ENCODE results near the gene FMN1. TPM values are rescaled to one million over a fixed set of nuclear protein-coding genes. Genes with fewer than 3 reads are reported as not detected.

Gene FMN1
- total and polyA plus RNA-seq, 7 donors: 3.0 to 19.9 (median 6.7) TPM

- H3K9me3 ChIP-seq: no peaks in the 10 kb centered on the region
- H3K4me3 ChIP-seq: no peak overlapping the region
- no peak for DNase-seq
- no peaks in the 10 kb centered on the region for H3K36me3 ChIP-seq
- no peak overlapping the region for H3K27ac ChIP-seq
- intact Hi-C loops (cut with DNase I): loop anchor here (10.0 kb wide), 1 partner anchor 148 kb away; no protein-coding TSS in a partner anchor
- peaks cover 0 to 12% (median 3%) of the 10 kb centered on the region in 4 donors for H3K4me1 ChIP-seq
- no peak for TF ChIP-seq EP300 (IDR thresholded peaks at IDR 0.05)
- H3K27me3 ChIP-seq: no peaks in the 10 kb centered on the region
Measured at GRCh38 chr15:32993285-32993684, 201.2 kb downstream of the FMN1 start.

GRCh38 chr15:32991619-32992111 is 202.8 kb downstream of the FMN1 start:
- Histone ChIP-seq H3K27ac (no peak overlapping the region), H3K9me3 (no peaks in the 10 kb centered on the region), H3K4me3 (no peak overlapping the region), H3K4me1 (peaks cover 0 to 23% (median 6%) of the 10 kb centered on the region in 4 donors), H3K27me3 (no peaks in the 10 kb centered on the region), H3K36me3 (no peaks in the 10 kb centered on the region)
- intact Hi-C loops (cut with DNase I): loop anchor here (10.0 kb wide), 1 partner anchor 147 kb away; no protein-coding TSS in a partner anchor
- no peak for DNase-seq
- TF ChIP-seq POLR2AphosphoS5 (IDR thresholded peaks at IDR 0.05): peak in 1 of 4 donors; percentile 49
- no peak for TF ChIP-seq EP300 (IDR thresholded peaks at IDR 0.05)
- 46 to 63% methylated on average over 7 of the region's 7 CpGs for WGBS, 2 donors

GRCh38 chr15:32990071-32990470 is 204.4 kb downstream of the FMN1 start:
- Histone ChIP-seq H3K27me3 (no peaks in the 10 kb centered on the region), H3K36me3 (no peaks in the 10 kb centered on the region), H3K4me1 (peaks cover 0 to 37% (median 8%) of the 10 kb centered on the region in 4 donors), H3K9me3 (no peaks in the 10 kb centered on the region), H3K27ac (no peak overlapping the region), H3K4me3 (no peak overlapping the region)
- TF ChIP-seq POLR2AphosphoS5 (IDR thresholded peaks at IDR 0.05) (no peak), POLR2A (IDR thresholded peaks at IDR 0.05) (no peak), EP300 (IDR thresholded peaks at IDR 0.05) (no peak), CTCF (IDR thresholded peaks at IDR 0.05) (no peak)
- intact Hi-C loops (cut with DNase I): loop anchor here (10.0 kb wide), 1 partner anchor 145 kb away; no protein-coding TSS in a partner anchor
- no peak for DNase-seq
- WGBS, 2 donors: 81 to 88% methylated on average over 4 of the region's 4 CpGs

- DNase-seq: no peak
- H3K4me3 ChIP-seq: no peak overlapping the region
- TF ChIP-seq EP300 (IDR thresholded peaks at IDR 0.05): no peak
- no peak for TF ChIP-seq POLR2A (IDR thresholded peaks at IDR 0.05)
- no peak for TF ChIP-seq POLR2AphosphoS5 (IDR thresholded peaks at IDR 0.05)
- TF ChIP-seq CTCF (IDR thresholded peaks at IDR 0.05): no peak
- no peaks in the 10 kb centered on the region for H3K9me3 ChIP-seq
- peaks cover 0 to 34% (median 5%) of the 10 kb centered on the region in 4 donors for H3K4me1 ChIP-seq
- WGBS, 2 donors: 78 to 82% methylated on average over 4 of the region's 4 CpGs
- H3K36me3 ChIP-seq: no peaks in the 10 kb centered on the region
- H3K27me3 ChIP-seq: no peaks in the 10 kb centered on the region
- H3K27ac ChIP-seq: peak overlapping the region in 1 of 4 donors; percentile 4
- intact Hi-C loops (cut with DNase I): no loop called here
Measured at GRCh38 chr15:32987067-32987466, 207.4 kb downstream of the FMN1 start.

GRCh38 chr15:32986147-32986546 is 208.4 kb downstream of the FMN1 start:
- Histone ChIP-seq H3K4me1 (peaks cover 0 to 29% (median 5%) of the 10 kb centered on the region in 4 donors), H3K27me3 (no peaks in the 10 kb centered on the region), H3K36me3 (no peaks in the 10 kb centered on the region), H3K4me3 (no peak overlapping the region), H3K9me3 (no peaks in the 10 kb centered on the region), H3K27ac (peak overlapping the region in 1 of 4 donors; percentile 2)
- intact Hi-C loops (cut with DNase I): no loop called here
- TF ChIP-seq CTCF (IDR thresholded peaks at IDR 0.05): no peak
- TF ChIP-seq POLR2A (IDR thresholded peaks at IDR 0.05): no peak
- TF ChIP-seq POLR2AphosphoS5 (IDR thresholded peaks at IDR 0.05): no peak
- no peak for TF ChIP-seq EP300 (IDR thresholded peaks at IDR 0.05)
- no peak for DNase-seq
- WGBS, 2 donors: 78 to 83% methylated on average over 2 of the region's 2 CpGs

GRCh38 chr15:32983679-32984078 is 210.8 kb downstream of the FMN1 start:
- WGBS, 2 donors: 90 to 92% methylated on average over 7 of the region's 7 CpGs
- H3K36me3 ChIP-seq: no peaks in the 10 kb centered on the region

More at GRCh38 chr15:32983679-32984078, 210.8 kb downstream of the FMN1 start:
- H3K4me1 ChIP-seq: peaks cover 0 to 32% (median 7%) of the 10 kb centered on the region in 4 donors
- H3K27ac ChIP-seq: no peak overlapping the region
- no peaks in the 10 kb centered on the region for H3K27me3 ChIP-seq
- intact Hi-C loops (cut with DNase I): no loop called here
- H3K9me3 ChIP-seq: no peaks in the 10 kb centered on the region
- no peak overlapping the region for H3K4me3 ChIP-seq
- TF ChIP-seq POLR2AphosphoS5 (IDR thresholded peaks at IDR 0.05) (no peak), CTCF (IDR thresholded peaks at IDR 0.05) (no peak), EP300 (IDR thresholded peaks at IDR 0.05) (no peak), POLR2A (IDR thresholded peaks at IDR 0.05) (no peak)
- DNase-seq: no peak
